ENCODE data around the gene NR6A1.

Gene NR6A1

DNA sequence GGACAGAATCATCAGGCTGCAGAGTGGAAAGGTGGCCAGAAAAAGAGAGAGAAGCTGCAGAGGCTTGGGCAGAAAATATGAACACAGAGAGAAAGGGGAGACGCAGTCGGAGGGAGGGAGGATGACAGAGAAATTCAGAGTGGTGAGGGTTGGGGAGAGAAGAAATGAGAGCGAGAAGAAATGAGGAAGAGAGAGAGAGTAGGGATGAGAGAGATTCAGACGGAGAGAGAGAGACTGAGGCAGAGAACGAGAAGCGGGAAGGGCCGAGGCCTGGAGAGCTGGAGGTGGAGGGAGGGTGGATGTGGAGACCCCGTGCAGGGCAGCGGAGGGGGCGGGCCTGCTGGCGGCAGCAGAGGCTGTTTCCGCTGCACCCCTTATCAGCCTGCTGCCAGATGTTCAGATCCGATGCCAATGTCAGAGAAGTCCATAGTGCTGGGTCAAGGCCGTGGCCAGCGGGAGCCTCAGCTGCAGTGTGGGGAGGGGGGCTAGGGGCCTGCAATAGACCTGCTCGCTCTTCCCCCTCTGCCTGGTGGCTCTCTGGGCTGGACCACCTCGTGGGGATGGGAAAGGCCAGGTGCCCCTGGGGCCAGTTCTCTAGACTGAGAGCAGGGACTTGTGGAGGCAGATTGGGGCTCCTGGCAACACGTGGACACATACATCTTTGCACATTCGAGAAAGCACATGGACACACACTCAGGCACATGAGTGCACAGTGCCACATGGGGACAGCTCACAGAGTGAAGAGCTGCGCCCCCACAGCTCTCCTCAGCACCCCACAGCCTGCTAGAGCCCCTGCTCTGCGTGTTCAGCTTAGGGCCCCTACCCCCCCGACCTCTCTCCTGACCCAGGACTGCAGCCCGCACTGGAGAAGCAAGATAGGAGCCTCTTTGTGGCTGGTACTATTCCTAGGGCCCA lies 259.0 kb downstream of the NR6A1 start:
- peak; percentile 44 for ATAC-seq
- TF ChIP-seq, protein P1, sequence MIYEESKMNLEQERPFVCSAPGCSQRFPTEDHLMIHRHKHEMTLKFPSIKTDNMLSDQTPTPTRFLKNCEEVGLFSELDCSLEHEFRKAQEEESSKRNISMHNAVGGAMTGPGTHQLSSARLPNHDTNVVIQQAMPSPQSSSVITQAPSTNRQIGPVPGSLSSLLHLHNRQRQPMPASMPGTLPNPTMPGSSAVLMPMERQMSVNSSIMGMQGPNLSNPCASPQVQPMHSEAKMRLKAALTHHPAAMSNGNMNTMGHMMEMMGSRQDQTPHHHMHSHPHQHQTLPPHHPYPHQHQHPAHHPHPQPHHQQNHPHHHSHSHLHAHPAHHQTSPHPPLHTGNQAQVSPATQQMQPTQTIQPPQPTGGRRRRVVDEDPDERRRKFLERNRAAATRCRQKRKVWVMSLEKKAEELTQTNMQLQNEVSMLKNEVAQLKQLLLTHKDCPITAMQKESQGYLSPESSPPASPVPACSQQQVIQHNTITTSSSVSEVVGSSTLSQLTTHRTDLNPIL (CRISPR knock-in tag; IDR thresholded peaks at IDR 0.05; ENCODE audit: low read depth): no peak
- TF ChIP-seq, protein P2, sequence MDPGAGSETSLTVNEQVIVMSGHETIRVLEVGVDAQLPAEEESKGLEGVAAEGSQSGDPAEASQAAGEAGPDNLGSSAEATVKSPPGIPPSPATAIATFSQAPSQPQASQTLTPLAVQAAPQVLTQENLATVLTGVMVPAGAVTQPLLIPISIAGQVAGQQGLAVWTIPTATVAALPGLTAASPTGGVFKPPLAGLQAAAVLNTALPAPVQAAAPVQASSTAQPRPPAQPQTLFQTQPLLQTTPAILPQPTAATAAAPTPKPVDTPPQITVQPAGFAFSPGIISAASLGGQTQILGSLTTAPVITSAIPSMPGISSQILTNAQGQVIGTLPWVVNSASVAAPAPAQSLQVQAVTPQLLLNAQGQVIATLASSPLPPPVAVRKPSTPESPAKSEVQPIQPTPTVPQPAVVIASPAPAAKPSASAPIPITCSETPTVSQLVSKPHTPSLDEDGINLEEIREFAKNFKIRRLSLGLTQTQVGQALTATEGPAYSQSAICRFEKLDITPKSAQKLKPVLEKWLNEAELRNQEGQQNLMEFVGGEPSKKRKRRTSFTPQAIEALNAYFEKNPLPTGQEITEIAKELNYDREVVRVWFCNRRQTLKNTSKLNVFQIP (CRISPR knock-in tag; IDR thresholded peaks at IDR 0.05; ENCODE audit: borderline replicate concordance, low read depth): no peak
- TF ChIP-seq ISL1 (CRISPR knock-in tag; IDR thresholded peaks at IDR 0.05) (no peak), OSR1 (CRISPR knock-in tag; IDR thresholded peaks at IDR 0.05) (no peak), TCF4 (CRISPR knock-in tag; IDR thresholded peaks at IDR 0.05; ENCODE audit: borderline replicate concordance) (peak; percentile 73; the same call in 1 of the 2 replicates), BACH2 (CRISPR knock-in tag; IDR thresholded peaks at IDR 0.05; ENCODE audit: borderline replicate concordance) (no peak), ARNTL (CRISPR knock-in tag; IDR thresholded peaks at IDR 0.05; ENCODE audit: borderline replicate concordance, low read depth) (no peak), RARB (CRISPR knock-in tag; IDR thresholded peaks at IDR 0.05) (no peak), SNAI2 (CRISPR knock-in tag; IDR thresholded peaks at IDR 0.05) (no peak)
- TF ChIP-seq, protein P3, sequence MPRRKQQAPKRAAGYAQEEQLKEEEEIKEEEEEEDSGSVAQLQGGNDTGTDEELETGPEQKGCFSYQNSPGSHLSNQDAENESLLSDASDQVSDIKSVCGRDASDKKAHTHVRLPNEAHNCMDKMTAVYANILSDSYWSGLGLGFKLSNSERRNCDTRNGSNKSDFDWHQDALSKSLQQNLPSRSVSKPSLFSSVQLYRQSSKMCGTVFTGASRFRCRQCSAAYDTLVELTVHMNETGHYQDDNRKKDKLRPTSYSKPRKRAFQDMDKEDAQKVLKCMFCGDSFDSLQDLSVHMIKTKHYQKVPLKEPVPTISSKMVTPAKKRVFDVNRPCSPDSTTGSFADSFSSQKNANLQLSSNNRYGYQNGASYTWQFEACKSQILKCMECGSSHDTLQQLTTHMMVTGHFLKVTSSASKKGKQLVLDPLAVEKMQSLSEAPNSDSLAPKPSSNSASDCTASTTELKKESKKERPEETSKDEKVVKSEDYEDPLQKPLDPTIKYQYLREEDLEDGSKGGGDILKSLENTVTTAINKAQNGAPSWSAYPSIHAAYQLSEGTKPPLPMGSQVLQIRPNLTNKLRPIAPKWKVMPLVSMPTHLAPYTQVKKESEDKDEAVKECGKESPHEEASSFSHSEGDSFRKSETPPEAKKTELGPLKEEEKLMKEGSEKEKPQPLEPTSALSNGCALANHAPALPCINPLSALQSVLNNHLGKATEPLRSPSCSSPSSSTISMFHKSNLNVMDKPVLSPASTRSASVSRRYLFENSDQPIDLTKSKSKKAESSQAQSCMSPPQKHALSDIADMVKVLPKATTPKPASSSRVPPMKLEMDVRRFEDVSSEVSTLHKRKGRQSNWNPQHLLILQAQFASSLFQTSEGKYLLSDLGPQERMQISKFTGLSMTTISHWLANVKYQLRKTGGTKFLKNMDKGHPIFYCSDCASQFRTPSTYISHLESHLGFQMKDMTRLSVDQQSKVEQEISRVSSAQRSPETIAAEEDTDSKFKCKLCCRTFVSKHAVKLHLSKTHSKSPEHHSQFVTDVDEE (CRISPR knock-in tag; IDR thresholded peaks at IDR 0.05): peak; percentile 79

DNA sequence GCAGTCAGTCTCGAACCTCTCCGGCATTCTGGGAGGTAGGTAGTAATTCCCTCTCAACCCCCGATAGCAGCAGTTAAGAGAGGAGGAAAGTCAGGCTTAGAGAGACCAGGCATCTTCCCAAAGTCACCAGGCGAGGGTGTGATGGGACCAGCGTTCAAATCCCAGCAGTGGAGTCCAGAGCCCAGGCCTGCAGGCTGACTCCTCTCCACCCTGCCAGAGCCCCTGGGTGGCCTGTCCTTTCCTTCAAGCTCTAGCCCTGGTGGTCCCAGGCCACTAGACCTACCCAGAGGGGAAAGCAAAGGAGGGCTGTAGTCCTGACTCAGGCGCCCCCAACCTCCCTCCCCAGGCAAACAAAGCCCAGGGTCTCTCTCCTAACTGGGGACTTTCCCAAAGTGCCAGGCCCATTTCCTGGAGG lies 259.7 kb downstream of the NR6A1 start:
- ATAC-seq: peak; percentile 21; the same call in 2 of the 3 replicates
- TF ChIP-seq, protein P2 (CRISPR knock-in tag; IDR thresholded peaks at IDR 0.05; ENCODE audit: borderline replicate concordance, low read depth): no peak
- peak; percentile 73; the same call in 1 of the 2 replicates for TF ChIP-seq ZFP3 (CRISPR knock-in tag; IDR thresholded peaks at IDR 0.05)

DNA sequence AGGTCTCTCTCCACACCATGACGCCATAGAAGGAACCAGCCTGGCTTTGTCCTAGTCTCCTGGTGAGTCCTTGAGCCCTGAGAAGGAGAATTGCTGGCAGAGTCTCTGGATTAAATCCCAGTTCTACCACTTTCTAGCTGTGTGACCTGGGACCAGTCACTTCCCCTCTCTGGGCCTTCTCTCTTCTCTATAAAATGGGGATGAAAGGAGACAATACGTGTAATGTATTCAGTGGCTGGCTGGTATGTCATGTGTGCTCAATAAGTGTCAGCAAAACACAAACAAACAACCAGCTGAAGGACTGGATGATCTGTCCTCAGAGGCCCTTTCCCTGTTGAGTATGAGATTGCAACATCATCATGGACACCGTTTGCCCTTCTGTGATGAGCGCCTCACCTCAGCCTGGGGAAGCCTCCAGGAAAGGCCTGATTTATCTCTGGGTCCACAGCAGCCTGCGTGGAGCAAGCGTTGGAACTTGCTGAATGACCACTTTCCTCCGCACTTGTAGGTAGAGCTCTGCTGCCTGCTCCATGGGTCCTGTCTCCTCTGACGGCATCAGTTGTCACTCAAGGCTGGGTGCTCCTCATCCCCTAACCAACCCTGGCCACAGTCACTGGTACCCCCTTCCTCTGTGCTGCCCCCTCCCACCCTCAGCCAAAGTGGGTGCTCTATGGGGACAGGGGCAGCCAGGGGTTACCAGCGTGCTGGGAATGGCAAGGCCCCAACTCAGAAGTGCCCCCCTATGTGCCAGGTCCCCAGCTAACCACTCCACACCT lies 260.3 kb downstream of the NR6A1 start:
- TF ChIP-seq TOX (CRISPR knock-in tag; IDR thresholded peaks at IDR 0.05; ENCODE audit: borderline replicate concordance): no peak
- TF ChIP-seq GLIS3 (CRISPR knock-in tag; IDR thresholded peaks at IDR 0.05): no peak
- no peak for TF ChIP-seq ZFP30 (CRISPR knock-in tag; IDR thresholded peaks at IDR 0.05)
- TF ChIP-seq ZC3H10 (CRISPR knock-in tag; IDR thresholded peaks at IDR 0.05): no peak
- TF ChIP-seq, protein P1 (CRISPR knock-in tag; IDR thresholded peaks at IDR 0.05; ENCODE audit: low read depth): no peak
- ATAC-seq: no peak

DNA sequence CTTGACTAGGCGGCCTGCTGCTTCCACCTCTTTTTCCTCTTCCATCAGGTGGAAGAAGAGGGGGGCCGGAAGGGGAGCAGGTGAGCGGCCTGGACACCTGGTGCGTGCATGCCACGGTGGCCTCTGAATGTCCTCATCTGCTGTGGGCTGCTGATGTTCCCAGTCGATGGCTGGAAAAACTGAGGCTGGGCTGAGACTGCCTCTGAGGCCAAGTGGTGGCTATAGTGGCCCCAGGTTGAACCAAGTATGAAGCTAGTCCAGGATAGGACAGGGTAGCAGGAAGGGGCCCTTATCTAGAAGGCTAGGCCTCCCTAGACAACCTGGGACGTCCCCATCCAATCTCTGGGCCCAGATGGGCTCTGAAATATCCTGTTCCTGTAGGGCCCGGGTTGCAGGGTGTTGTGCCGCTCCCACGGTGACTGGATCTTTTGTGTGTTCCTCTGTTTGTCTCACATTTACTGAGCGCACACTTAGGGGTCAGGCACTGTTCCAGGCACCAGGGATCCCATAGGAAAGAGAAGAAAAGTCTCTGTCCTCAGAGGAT lies 263.2 kb downstream of the NR6A1 start:
- ATAC-seq: no peak

More for the DNA sequence above, 263.2 kb downstream of the NR6A1 start:
- TF ChIP-seq GLIS3 (CRISPR knock-in tag; IDR thresholded peaks at IDR 0.05) (no peak), TCF4 (CRISPR knock-in tag; IDR thresholded peaks at IDR 0.05; ENCODE audit: borderline replicate concordance) (no peak), SNAI2 (CRISPR knock-in tag; IDR thresholded peaks at IDR 0.05) (no peak), TOX (CRISPR knock-in tag; IDR thresholded peaks at IDR 0.05; ENCODE audit: borderline replicate concordance) (no peak), ISL1 (CRISPR knock-in tag; IDR thresholded peaks at IDR 0.05) (no peak), ARNTL (CRISPR knock-in tag; IDR thresholded peaks at IDR 0.05; ENCODE audit: borderline replicate concordance, low read depth) (no peak)
- TF ChIP-seq, protein P2 (CRISPR knock-in tag; IDR thresholded peaks at IDR 0.05; ENCODE audit: borderline replicate concordance, low read depth): no peak
- TF ChIP-seq, protein P1 (CRISPR knock-in tag; IDR thresholded peaks at IDR 0.05; ENCODE audit: low read depth): no peak

Data from SK-N-SH treated with all-trans-retinoic acid at 6 μM for 48 hours (cell line).